BLaER1 treated with 17β-estradiol and CSF1 and Interleukin-3, amounts not matched to agents 10 nM and 100 nM (cell line): ENCODE data around the gene GLG1.

ENCODE experiments used
- H3K27ac ChIP-seq, 11 experiments: shearing (Covaris generic); formaldehyde crosslinking; 2 replicates each; pipeline ENCODE4 v1.8.1; 2022
- H3K27me3 ChIP-seq, 11 experiments: shearing (Covaris generic); formaldehyde crosslinking; 2 replicates each; pipeline ENCODE4 v1.8.1; 2022
- H3K36me3 ChIP-seq, 11 experiments: shearing (Covaris generic); formaldehyde crosslinking; 2 replicates each; pipeline ENCODE4 v1.8.1; 2022
- H3K4me1 ChIP-seq, 10 experiments: shearing (Covaris generic); formaldehyde crosslinking; 2 replicates each; pipeline ENCODE4 v1.8.1; 2022
- H3K4me2 ChIP-seq, 11 experiments: shearing (Covaris generic); formaldehyde crosslinking; 2 replicates each; pipeline ENCODE4 v1.8.1; 2022
- H3K4me3 ChIP-seq, 10 experiments: shearing (Covaris generic); formaldehyde crosslinking; 2 replicates each; pipeline ENCODE4 v1.8.1; 2022
- H3K9ac ChIP-seq, 11 experiments: shearing (Covaris generic); formaldehyde crosslinking; 2 replicates each; pipeline ENCODE4 v1.8.1; 2022
- H3K9me3 ChIP-seq, 11 experiments: shearing (Covaris generic); formaldehyde crosslinking; replicated peaks in 1 of 11; 2 replicates each; pipeline ENCODE4 v1.8.1; 2022
- H4K20me1 ChIP-seq, 11 experiments: shearing (Covaris generic); formaldehyde crosslinking; 2 replicates each; pipeline ENCODE4 v1.8.1; 2022
- Cebpa-rat ChIP-seq, 11 experiments: shearing (Covaris generic); IDR thresholded peaks; 2 replicates each; pipeline ENCODE4 v1.8.1; 2022

GLG1 gene

GRCh38 chr16:74622005-74622404 is 15.1 kb upstream of the GLG1 start:
- H3K9ac ChIP-seq, result no peak overlapping the region
- H3K9me3 ChIP-seq, result no peaks in the 10 kb centered on the region
- H3K36me3 ChIP-seq, result peaks cover 74 to 99% (median 88%) of the 10 kb centered on the region in 11 experiments
- no peak overlapping the region for H3K4me2 ChIP-seq
- H3K4me3 ChIP-seq, result no peak overlapping the region
- no peak for TF ChIP-seq Cebpa-rat (IDR thresholded peaks at IDR 0.05)
- H3K4me1 ChIP-seq, result peaks cover 0 to 10% (median 0%) of the 10 kb centered on the region in 10 experiments; a peak in 6 of 20 replicates
- H3K27ac ChIP-seq, result no peak overlapping the region
- H4K20me1 ChIP-seq, result peaks cover 4 to 58% (median 46%) of the 10 kb centered on the region in 11 experiments; a peak in 19 of 22 replicates
- no peaks in the 10 kb centered on the region for H3K27me3 ChIP-seq

GRCh38 chr16:74617206-74617788 is 10.4 kb upstream of the GLG1 start:
- H3K9me3 ChIP-seq, result no peaks in the 10 kb centered on the region
- H3K27ac ChIP-seq, result 0 out of 22 replicates have a peak overlapping the region, but pooled peaks of 1 of the 11 experiments have one; percentile 0
- H3K4me3 ChIP-seq, result no peak overlapping the region
- H4K20me1 ChIP-seq, result peaks cover 0 to 11% (median 3%) of the 10 kb centered on the region in 11 experiments; a peak in 7 of 22 replicates
- H3K27me3 ChIP-seq, result no peaks in the 10 kb centered on the region
- H3K4me1 ChIP-seq, result peaks cover 0 to 24% (median 2%) of the 10 kb centered on the region in 10 experiments; a peak in 11 of 20 replicates
- H3K9ac ChIP-seq, result no peak overlapping the region
- peak overlapping the region in 2 of 11 experiments; percentile 8 to 38; a peak in 3 of 22 replicates for H3K4me2 ChIP-seq
- H3K36me3 ChIP-seq, result peaks cover 27 to 88% (median 61%) of the 10 kb centered on the region in 11 experiments
- no peak for TF ChIP-seq Cebpa-rat (IDR thresholded peaks at IDR 0.05)

GRCh38 chr16:74611721-74612120 is 4.8 kb upstream of the GLG1 start:
- Histone ChIP-seq H3K9ac (no peak overlapping the region), H3K27ac (0 out of 22 replicates have a peak overlapping the region, but pooled peaks of 1 of the 11 experiments have one; percentile 3), H3K9me3 (peaks cover 0 to 10% (median 0%) of the 10 kb centered on the region in 11 experiments; a peak in 1 of 22 replicates), H3K27me3 (no peaks in the 10 kb centered on the region), H4K20me1 (peaks cover 0 to 1% (median 0%) of the 10 kb centered on the region in 11 experiments; a peak in 2 of 22 replicates), H3K4me1 (peaks cover 17 to 31% (median 25%) of the 10 kb centered on the region in 10 experiments), H3K4me2 (no peak overlapping the region), H3K36me3 (peaks cover 0 to 33% (median 19%) of the 10 kb centered on the region in 11 experiments; a peak in 16 of 22 replicates), H3K4me3 (no peak overlapping the region)
- TF ChIP-seq Cebpa-rat (IDR thresholded peaks at IDR 0.05), result no peak

- Histone ChIP-seq H3K9ac (peak overlapping the region in 2 of 11 experiments; percentile 13 to 28; a peak in 3 of 22 replicates), H3K4me2 (peak overlapping the region in 10 of 11 experiments; percentile 11 to 96 (median 84); a peak in 18 of 22 replicates), H4K20me1 (peaks cover 9 to 28% (median 18%) of the 10 kb centered on the region in 11 experiments; a peak in 18 of 22 replicates), H3K9me3 (peaks cover 0 to 10% (median 0%) of the 10 kb centered on the region in 11 experiments; a peak in 1 of 22 replicates), H3K36me3 (peaks cover 0 to 7% (median 2%) of the 10 kb centered on the region in 11 experiments; a peak in 8 of 22 replicates), H3K27me3 (no peaks in the 10 kb centered on the region), H3K4me1 (peaks cover 31 to 48% (median 41%) of the 10 kb centered on the region in 10 experiments), H3K27ac (peak overlapping the region in 7 of 11 experiments; percentile 21 to 95 (median 53); a peak in 9 of 22 replicates), H3K4me3 (no peak overlapping the region)
- TF ChIP-seq Cebpa-rat (IDR thresholded peaks at IDR 0.05), result 0 out of 22 replicates have a peak, but pooled peaks of 1 of the 11 experiments have one; percentile 13
These were observed 2.0 kb upstream of the GLG1 start for GRCh38 chr16:74608944-74609343.

GRCh38 chr16:74608381-74608780 is 1.5 kb upstream of the GLG1 start:
- Histone ChIP-seq H3K36me3 (peaks cover 0 to 1% (median 0%) of the 10 kb centered on the region in 11 experiments; a peak in 3 of 22 replicates), H3K9me3 (peaks cover 0 to 10% (median 0%) of the 10 kb centered on the region in 11 experiments; a peak in 1 of 22 replicates), H3K4me1 (peaks cover 31 to 50% (median 46%) of the 10 kb centered on the region in 10 experiments), H3K9ac (peak overlapping the region in 2 of 11 experiments; percentile 13 to 28; a peak in 2 of 22 replicates), H3K4me2 (peak overlapping the region; percentile 11 to 96 (median 84); a peak in 18 of 22 replicates), H3K27ac (peak overlapping the region in 6 of 11 experiments; percentile 31 to 95 (median 70); a peak in 8 of 22 replicates), H4K20me1 (peaks cover 12 to 33% (median 23%) of the 10 kb centered on the region in 11 experiments; a peak in 18 of 22 replicates), H3K27me3 (no peaks in the 10 kb centered on the region), H3K4me3 (no peak overlapping the region)
- TF ChIP-seq Cebpa-rat (IDR thresholded peaks at IDR 0.05), result no peak

GRCh38 chr16:74607962-74608356 is 1.0 kb upstream of the GLG1 start:
- H3K9ac ChIP-seq, result peak overlapping the region in 5 of 11 experiments; percentile 93 to 97 (median 96); a peak in 4 of 22 replicates
- H3K27me3 ChIP-seq, result no peaks in the 10 kb centered on the region
- H3K4me3 ChIP-seq, result no peak overlapping the region
- H3K4me2 ChIP-seq, result peak overlapping the region; percentile 77 to 96 (median 85)
- peaks cover 34 to 54% (median 50%) of the 10 kb centered on the region in 10 experiments for H3K4me1 ChIP-seq
- H3K9me3 ChIP-seq, result peaks cover 0 to 10% (median 0%) of the 10 kb centered on the region in 11 experiments; a peak in 1 of 22 replicates
- peaks cover 0 to 5% (median 0%) of the 10 kb centered on the region in 11 experiments; a peak in 4 of 22 replicates for H3K36me3 ChIP-seq
- H4K20me1 ChIP-seq, result peaks cover 16 to 37% (median 27%) of the 10 kb centered on the region in 11 experiments; a peak in 19 of 22 replicates
- no peak for TF ChIP-seq Cebpa-rat (IDR thresholded peaks at IDR 0.05)
- peak overlapping the region in 6 of 11 experiments; percentile 86 to 95 (median 92); a peak in 8 of 22 replicates for H3K27ac ChIP-seq

GRCh38 chr16:74607310-74607961 is 522 bp upstream of the GLG1 start:
- H3K27ac ChIP-seq, result peak overlapping the region; percentile 86 to 96 (median 93)
- H3K36me3 ChIP-seq, result peaks cover 0 to 10% (median 0%) of the 10 kb centered on the region in 11 experiments; a peak in 4 of 22 replicates

More at GRCh38 chr16:74607310-74607961, 522 bp upstream of the GLG1 start:
- Histone ChIP-seq H4K20me1 (peaks cover 21 to 43% (median 32%) of the 10 kb centered on the region in 11 experiments; a peak in 20 of 22 replicates), H3K27me3 (no peaks in the 10 kb centered on the region), H3K4me1 (peaks cover 39 to 59% (median 55%) of the 10 kb centered on the region in 10 experiments), H3K4me2 (peak overlapping the region; percentile 77 to 96 (median 85)), H3K9me3 (peaks cover 0 to 10% (median 0%) of the 10 kb centered on the region in 11 experiments; a peak in 1 of 22 replicates), H3K9ac (peak overlapping the region; percentile 92 to 97 (median 95)), H3K4me3 (peak overlapping the region; percentile 81 to 99 (median 92))
- no peak for TF ChIP-seq Cebpa-rat (IDR thresholded peaks at IDR 0.05)
